ENCODE measurements around the gene KSR1. TPM values are rescaled to one million over a fixed set of nuclear protein-coding genes. Genes with fewer than 3 reads are reported as not detected.

Gene KSR1
- total RNA-seq: 6.2 and 8.2 TPM in 2 replicates

GRCh38 chr17:27455914-27456680 lies at the start of gene KSR1:
TSS of gene KSR1 (plus strand) at chr17:27456448. CDS start at chr17:27456644, 196 bp downstream.

GRCh38 chr17:27630607-27631410 lies 174.6 kb downstream of the KSR1 start, which contains the start of gene LGALS9:
TSS of gene LGALS9 (plus strand) at chr17:27631188. CDS start at chr17:27631266, 78 bp downstream.

Other genes with a start within 250 kb of the KSR1 start
- 36.1 and 36.9 TPM in 2 replicates for gene WSB1, start 162.3 kb upstream of the KSR1 start, total RNA-seq
- gene LGALS9, start 174.7 kb downstream of the KSR1 start, total RNA-seq: 0.67 and 0.89 TPM in 2 replicates

Data from bronchus fibroblast of lung (primary cell).